HG02943 (cell line): Measurements from ENCODE around the gene ETV2.
"Not testable (repeated sequence)": the region's sequence is repeated elsewhere in the genome, so short reads cannot be mapped to it uniquely, and the experiment has no call there.

Experiments
- ATAC-seq: cut with Tn5 transposase; IDR thresholded peaks from one replicate; pipeline ENCODE4 v1.9.1; 2021; ENCODE audit warnings: mild to moderate bottlenecking, low read depth, moderate library complexity; ENCODE audit not compliant: unreplicated experiment

Gene ETV2, protein sequence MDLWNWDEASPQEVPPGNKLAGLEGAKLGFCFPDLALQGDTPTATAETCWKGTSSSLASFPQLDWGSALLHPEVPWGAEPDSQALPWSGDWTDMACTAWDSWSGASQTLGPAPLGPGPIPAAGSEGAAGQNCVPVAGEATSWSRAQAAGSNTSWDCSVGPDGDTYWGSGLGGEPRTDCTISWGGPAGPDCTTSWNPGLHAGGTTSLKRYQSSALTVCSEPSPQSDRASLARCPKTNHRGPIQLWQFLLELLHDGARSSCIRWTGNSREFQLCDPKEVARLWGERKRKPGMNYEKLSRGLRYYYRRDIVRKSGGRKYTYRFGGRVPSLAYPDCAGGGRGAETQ

GRCh38 chr19:35641515-35642151 lies at the start of gene ETV2:
Gene ETV2 (plus strand): TSS chr19:35641745. CDS start chr19:35642461, 716 bp downstream.
- no peak for ATAC-seq

GRCh38 chr19:35592226-35592625 lies 49.3 kb upstream of the ETV2 start:
- no peak for ATAC-seq

DNA sequence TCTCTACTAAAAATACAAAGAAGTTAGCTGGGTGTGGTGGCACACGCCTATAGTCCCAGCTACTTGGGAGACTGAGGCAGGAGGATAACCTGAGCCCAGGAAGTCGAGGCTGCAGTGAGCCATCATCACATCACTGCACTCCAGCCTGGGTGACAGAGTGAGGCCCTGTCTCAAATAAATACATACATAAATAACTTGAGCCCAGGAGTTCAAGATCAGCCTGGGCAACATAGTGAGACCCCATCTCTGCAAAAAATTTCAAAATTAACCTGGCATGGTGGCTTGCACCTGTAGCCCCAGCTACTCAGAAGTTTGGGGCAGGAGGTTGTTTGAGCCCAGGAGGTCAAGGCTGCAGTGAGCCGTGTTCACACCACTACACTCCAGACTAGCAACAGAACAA lies 46.5 kb upstream of the ETV2 start:
- ATAC-seq: not testable (repeated sequence)

DNA sequence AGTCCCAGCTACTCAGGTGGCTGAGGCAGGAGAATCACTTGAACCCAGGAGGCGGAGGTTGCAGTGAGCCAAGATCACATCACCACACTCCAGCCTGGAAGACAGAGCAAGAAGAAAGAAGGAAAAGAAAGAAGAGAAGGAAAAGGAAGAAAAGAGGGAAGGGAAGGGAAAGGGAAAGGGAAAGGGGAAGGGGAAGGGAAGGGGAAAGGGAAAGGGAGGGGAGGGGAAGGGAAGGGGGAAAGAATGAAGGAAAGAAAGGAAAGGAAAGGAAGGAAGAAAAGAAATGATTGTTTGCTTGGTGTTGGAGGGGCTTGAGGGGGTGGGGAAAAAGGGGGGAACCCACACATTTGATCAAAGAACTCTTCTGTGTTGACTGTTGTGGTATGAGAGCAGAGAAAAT lies 45.6 kb upstream of the ETV2 start:
- no peak for ATAC-seq

DNA sequence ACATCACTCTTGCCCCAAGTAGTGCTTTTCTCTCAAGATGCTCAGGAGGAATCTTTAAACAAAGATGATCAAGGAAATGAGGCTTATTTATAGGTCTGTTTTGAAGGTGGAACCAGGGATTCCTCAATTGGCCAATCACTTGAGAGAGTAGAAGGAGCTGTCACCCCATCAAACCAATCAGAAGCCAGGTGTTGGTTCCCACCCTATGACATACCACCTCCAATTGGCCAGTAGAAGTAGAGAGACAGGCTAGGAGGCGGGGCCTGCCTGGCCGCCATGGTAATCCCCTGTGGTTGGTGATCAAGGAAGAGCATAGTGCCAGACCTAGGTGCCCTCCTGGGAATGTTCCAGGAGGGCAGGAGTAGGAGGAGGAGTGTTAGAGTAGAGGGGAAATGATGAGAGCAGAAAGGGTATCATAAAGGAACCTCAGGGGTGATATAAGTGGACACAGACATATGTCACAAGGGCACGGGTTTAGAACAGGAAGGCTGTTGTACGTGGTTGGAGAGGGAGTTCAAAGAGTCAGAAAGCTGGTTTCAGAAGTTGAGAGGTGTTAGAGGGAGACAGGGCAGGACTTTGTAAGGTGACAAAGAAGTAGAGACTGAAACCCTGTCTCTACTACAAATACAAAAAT lies 45.1 kb upstream of the ETV2 start:
- no peak for ATAC-seq

GRCh38 chr19:35601971-35602370 lies 39.6 kb upstream of the ETV2 start:
- no peak for ATAC-seq

DNA sequence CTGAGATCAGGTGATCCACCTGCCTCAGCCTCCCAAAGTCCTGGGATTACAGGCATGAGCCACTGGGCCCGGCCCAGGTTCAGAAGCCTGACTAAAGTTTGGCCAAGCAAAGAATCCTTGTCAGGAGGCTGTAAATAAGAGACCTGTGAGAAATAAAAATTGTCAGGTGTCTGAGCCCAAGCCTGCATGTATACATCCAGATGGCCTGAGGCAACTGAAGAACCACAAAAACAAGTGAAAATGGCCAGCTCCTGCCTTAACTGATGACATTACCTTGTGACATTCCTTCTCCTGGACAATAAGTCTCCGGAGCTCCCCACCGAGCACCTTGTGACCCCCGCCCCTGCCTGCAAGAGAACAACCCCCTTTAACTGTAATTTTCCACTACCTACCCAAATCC lies 37.1 kb upstream of the ETV2 start:
- ATAC-seq: not testable (repeated sequence)

DNA sequence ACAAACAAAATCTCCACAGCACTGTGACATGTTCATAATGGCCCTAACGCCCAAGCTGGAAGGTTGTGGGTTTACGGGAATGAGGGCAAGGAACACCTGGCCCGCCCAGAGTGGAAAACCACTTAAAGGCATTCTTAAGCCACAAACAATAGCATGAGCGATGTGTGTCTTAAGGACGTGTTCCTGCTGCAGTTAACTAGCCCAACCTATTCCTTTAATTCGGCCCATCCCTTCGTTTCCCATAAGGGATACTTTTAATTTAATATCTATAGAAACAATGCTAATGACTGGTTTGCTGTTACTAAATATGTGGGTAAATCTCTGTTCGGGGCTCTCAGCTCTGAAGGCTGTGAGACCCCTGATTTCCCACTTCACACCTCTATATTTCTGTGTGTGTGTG lies 34.4 kb upstream of the ETV2 start:
- ATAC-seq: not testable (repeated sequence)

DNA sequence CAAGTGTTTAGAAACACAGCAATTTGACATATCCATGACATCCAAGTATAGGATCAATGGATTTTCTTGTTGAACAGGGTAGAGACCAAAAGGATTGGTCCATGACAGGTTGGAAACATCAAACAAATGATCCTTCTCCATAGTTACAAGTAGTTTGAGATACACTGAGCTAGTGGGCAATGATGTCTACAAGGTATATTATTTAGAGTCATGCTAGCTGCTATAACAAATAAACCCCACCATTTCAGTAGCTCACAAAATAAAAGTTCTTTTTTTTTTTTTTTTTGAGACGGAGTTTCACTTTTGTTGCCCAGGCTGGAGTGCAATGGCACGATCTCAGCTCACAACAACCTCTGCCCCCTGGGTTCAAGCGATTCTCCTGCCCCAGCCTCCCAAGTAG lies 33.9 kb upstream of the ETV2 start:
- ATAC-seq: no peak

GRCh38 chr19:35608251-35608650 lies 33.3 kb upstream of the ETV2 start:
- ATAC-seq: no peak

DNA sequence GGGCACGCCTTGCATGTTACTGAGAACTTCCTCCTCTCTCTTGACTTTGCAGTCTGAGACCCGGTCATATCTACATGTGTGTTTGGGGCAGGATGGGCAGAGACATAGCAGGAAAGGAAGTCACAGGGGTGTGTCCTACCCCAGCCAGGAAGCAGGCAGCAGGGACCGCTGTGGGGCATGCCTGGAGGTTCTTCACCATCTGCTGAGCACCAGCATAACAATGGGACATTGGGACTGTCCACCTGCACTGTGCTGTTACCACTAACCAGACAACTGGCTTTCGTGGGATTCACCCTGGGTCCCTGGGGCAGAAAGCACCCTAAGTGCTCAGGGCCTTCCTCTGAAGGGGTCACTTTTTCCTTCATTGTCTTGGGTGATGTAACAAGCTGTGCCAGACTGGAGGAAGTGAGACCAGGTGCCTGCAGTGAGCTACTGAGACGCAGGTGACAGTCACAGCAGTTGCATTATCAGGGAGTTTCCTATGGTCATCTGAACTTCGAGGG lies 31.6 kb upstream of the ETV2 start:
- ATAC-seq: no peak

GRCh38 chr19:35612224-35612558 lies 29.4 kb upstream of the ETV2 start:
- no peak for ATAC-seq

GRCh38 chr19:35612559-35613321 lies 28.8 kb upstream of the ETV2 start, which contains the start of gene HAUS5:
Gene HAUS5 (plus strand): TSS chr19:35612735. CDS start chr19:35612795, 60 bp downstream.
- ATAC-seq: peak; percentile 73

GRCh38 chr19:35613574-35613973 lies 28.0 kb upstream of the ETV2 start:
- ATAC-seq: no peak

DNA sequence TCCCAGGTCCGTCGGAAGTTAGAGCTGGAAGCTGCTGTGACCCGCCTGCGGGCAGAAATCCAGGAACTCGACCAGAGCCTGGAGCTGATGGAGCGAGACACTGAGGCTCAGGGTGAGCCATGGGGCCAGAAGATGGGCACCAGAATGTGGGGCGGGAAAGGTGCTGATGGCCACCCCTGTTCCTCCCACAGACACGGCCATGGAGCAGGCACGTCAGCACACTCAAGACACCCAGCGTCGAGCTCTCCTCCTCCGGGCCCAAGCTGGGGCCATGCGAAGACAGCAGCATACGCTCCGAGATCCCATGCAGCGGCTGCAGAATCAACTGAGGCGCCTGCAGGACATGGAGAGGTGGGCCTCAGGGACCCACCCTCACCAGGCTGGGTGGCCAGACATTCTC lies 26.5 kb upstream of the ETV2 start:
- ATAC-seq: no peak

GRCh38 chr19:35618857-35619256 lies 22.7 kb upstream of the ETV2 start:
- ATAC-seq: no peak

GRCh38 chr19:35619290-35619923 lies 22.1 kb upstream of the ETV2 start:
- no peak for ATAC-seq

DNA sequence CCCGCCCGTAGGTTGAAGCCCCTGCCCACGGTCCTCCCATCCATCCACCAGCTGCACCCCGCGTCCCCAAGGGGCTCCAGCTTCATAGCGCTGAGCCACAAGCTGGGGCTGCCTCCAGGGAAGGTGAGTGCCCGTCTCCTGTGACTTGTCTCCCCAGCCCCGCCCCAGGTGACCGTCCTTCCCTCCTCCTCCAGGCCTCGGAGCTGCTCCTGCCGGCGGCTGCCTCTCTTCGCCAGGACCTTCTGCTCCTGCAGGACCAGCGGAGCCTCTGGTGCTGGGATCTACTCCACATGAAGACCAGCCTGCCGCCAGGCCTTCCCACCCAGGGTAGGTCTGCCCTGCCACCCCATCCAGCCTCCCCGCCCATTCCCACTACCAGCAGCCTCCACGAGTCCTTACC lies 21.5 kb upstream of the ETV2 start:
- ATAC-seq: no peak

- no peak for ATAC-seq
Observed at GRCh38 chr19:35621708-35622107, 19.8 kb upstream of the ETV2 start.

- ATAC-seq: no peak
Observed at GRCh38 chr19:35622750-35623149, 18.8 kb upstream of the ETV2 start.
